Gastrocnemius medialis (tissue), 4 donors: ENCODE results near the gene GABBR2.

Experiments used
- POLR2A ChIP-seq, 2 donors: fragments of 450-650 bp; IDR thresholded peaks; one replicate each; pipeline ENCODE4 v1.6.1; 2017; ENCODE audit warnings: antibody characterized with exemption in 2 of 2, mild to moderate bottlenecking in 2 of 2, moderate library complexity in 2 of 2
- TF ChIP-seq, protein P1 (sequence below), 5 experiments: fragments of 450-650 bp in 3 of 5; fragments of 200-600 bp in 2 of 5; sonication (generic) in 2 of 5; IDR thresholded peaks in 4 of 5; conservative IDR thresholded peaks in 1 of 5; 1 replicate in 4 of 5; 2 replicates in 1 of 5; pipeline ENCODE4 v1.5.1; 2016 to 2019; ENCODE audit warnings: antibody characterized with exemption in 5 of 5, mild to moderate bottlenecking in 3 of 5, moderate library complexity in 3 of 5

DNA sequence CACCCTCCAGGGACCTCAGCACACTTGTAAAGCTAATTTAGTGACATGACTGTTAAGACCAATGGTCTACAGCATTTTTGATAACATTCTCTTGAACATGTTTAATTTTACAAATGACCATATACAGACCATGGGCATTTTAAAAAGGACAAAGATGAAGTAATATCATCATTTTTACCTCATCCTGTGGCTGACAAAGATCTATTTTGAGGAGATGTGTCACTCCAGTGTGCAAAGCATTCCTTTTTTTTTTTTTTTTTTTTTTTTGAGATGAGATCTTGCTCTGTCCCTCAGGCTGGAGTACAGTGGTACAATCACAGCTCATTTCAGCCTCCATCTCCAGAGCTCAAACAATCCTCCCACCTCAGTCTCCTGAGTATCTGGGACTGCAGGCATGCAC lies 335.1 kb downstream of the GABBR2 start:
- TF ChIP-seq, protein P1, sequence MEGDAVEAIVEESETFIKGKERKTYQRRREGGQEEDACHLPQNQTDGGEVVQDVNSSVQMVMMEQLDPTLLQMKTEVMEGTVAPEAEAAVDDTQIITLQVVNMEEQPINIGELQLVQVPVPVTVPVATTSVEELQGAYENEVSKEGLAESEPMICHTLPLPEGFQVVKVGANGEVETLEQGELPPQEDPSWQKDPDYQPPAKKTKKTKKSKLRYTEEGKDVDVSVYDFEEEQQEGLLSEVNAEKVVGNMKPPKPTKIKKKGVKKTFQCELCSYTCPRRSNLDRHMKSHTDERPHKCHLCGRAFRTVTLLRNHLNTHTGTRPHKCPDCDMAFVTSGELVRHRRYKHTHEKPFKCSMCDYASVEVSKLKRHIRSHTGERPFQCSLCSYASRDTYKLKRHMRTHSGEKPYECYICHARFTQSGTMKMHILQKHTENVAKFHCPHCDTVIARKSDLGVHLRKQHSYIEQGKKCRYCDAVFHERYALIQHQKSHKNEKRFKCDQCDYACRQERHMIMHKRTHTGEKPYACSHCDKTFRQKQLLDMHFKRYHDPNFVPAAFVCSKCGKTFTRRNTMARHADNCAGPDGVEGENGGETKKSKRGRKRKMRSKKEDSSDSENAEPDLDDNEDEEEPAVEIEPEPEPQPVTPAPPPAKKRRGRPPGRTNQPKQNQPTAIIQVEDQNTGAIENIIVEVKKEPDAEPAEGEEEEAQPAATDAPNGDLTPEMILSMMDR (IDR thresholded peaks at IDR 0.05 in 4 of 5, conservative IDR thresholded peaks at IDR 0.05 in 1 of 5), result no peak
- no peak for TF ChIP-seq POLR2A (IDR thresholded peaks at IDR 0.05)
